ENCODE results near the gene BIRC3.
A peak's percentile ranks its signal among the peaks of the same experiment; 100 is the strongest.

DNA sequence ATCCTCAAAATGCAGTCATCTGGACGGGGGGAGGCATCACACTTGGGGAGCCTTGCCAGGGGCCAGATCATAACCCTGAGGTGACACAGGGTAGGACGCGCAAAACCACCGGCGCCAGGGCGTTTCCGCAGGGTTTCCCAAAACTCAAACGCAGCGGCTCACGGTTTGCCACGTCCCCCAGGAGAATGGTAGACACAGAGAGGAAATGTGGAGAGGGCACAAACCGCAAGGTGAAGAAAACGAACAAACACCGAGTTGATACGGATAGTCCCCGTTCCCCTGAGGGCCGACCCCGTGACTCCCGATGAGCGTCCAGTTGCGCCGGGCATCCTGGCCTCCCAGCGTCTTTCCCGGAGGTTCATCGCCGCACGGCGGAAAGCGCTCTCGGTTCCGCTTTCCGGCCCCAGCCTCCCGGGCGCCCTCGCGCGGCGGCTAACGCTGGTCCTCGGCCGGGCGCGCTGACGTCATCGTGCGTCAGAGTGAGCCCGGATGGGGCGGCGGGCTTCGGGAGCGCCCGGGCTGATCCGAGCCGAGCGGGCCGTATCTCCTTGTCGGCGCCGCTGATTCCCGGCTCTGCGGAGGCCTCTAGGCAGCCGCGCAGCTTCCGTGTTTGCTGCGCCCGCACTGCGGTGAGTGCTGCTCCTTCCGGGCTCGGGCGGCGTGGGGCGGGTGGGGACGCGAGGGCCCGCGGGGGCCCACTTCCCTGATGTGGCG is 29.6 kb downstream of the BIRC3 start, which contains the start of gene BIRC2:
- TF ChIP-seq, protein P1, sequence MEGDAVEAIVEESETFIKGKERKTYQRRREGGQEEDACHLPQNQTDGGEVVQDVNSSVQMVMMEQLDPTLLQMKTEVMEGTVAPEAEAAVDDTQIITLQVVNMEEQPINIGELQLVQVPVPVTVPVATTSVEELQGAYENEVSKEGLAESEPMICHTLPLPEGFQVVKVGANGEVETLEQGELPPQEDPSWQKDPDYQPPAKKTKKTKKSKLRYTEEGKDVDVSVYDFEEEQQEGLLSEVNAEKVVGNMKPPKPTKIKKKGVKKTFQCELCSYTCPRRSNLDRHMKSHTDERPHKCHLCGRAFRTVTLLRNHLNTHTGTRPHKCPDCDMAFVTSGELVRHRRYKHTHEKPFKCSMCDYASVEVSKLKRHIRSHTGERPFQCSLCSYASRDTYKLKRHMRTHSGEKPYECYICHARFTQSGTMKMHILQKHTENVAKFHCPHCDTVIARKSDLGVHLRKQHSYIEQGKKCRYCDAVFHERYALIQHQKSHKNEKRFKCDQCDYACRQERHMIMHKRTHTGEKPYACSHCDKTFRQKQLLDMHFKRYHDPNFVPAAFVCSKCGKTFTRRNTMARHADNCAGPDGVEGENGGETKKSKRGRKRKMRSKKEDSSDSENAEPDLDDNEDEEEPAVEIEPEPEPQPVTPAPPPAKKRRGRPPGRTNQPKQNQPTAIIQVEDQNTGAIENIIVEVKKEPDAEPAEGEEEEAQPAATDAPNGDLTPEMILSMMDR (IDR thresholded peaks at IDR 0.05 in 4 of 5, conservative IDR thresholded peaks at IDR 0.05 in 1 of 5): peak; percentile 77 to 85 (median 83)
- TF ChIP-seq POLR2A (IDR thresholded peaks at IDR 0.05): peak; percentile 81 to 83
